SH-SY5Y (cell line): ENCODE measurements around the gene KIF1A.

Experiments used
- GATA2 ChIP-seq: IDR thresholded peaks from 2 replicates; pipeline ENCODE4 v1.6.1; 2011; ENCODE audit warnings: mild to moderate bottlenecking, low read depth, low read length
- GATA3 ChIP-seq: IDR thresholded peaks from 2 replicates; pipeline ENCODE4 v1.6.1; 2011; ENCODE audit warnings: low read depth, mild to moderate bottlenecking, low read length, moderate library complexity

DNA sequence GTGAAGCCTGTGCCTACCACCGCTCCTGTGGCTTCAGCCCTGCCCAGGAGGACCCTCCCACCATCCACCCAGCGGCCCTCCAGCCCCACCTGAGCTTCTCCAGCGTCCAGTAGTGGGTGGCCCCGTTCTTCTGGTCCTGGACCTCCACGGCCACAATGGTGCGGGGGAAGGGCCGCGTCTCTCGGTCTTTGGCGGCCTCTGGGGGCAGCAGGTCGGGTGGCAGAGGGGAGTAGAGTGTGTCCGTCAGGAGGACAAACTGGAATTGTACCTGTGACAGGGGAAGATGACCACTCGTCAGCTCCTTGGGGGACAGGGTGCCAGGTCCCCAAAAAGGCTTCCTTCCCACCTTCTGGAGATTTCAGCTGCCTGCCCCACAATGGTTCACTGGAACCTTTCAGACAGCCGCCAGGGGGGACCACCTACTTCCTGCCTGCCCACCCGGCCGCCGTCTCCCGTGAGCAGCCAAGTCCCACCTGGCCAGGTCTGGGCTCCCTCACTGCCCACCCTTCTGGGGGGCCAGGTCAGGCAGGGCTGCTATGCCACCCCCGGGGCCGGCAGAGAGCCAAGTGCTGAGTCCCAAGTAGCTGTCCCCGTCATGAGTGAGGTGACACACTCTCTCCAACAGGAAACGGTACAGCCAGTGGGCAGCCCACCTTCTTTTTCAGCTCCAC, 59.3 kb downstream of the KIF1A start:
- TF ChIP-seq GATA2, result no peak
- no peak for TF ChIP-seq GATA3
